HepG2 (cell line): ENCODE results near the gene IL1R1. TPM values are rescaled to one million over a fixed set of nuclear protein-coding genes. Genes with fewer than 3 reads are reported as not detected.

ENCODE experiments used
- DRAP1 ChIP-seq: IDR thresholded peaks from 2 replicates; pipeline ENCODE4 v1.6.1; 2016; ENCODE audit warnings: missing genetic modification reagents, missing compliant biosample characterization
- HNRNPL ChIP-seq: fragments of 200-400 bp; formaldehyde crosslinking; IDR thresholded peaks from 2 replicates; pipeline ENCODE4 v1.6.1; 2017; ENCODE audit warnings: mild to moderate bottlenecking, low read depth, low read length
- KMT2B ChIP-seq: IDR thresholded peaks from 2 replicates; pipeline ENCODE4 v1.6.1; 2016; ENCODE audit warnings: missing genetic modification reagents, missing compliant biosample characterization
- NFAT5 ChIP-seq: sonication (generic); formaldehyde crosslinking; IDR thresholded peaks from 2 replicates; pipeline ENCODE4 v1.4.0; 2020; ENCODE audit warnings: missing genetic modification reagents
- NFYC ChIP-seq: IDR thresholded peaks from 2 replicates; pipeline ENCODE4 v1.6.1; 2016; ENCODE audit warnings: missing genetic modification reagents, missing compliant biosample characterization
- RBFOX2 ChIP-seq: fragments of 200-400 bp; formaldehyde crosslinking; IDR thresholded peaks from 2 replicates; pipeline ENCODE4 v1.6.1; 2017; ENCODE audit warnings: low read depth, mild to moderate bottlenecking, low read length
- REXO4 ChIP-seq: sonication (generic); formaldehyde crosslinking; IDR thresholded peaks from 2 replicates; pipeline ENCODE4 v1.8.0; 2022; ENCODE audit warnings: missing genetic modification reagents, mild to moderate bottlenecking, borderline replicate concordance
- ZBTB21 ChIP-seq: sonication (generic); formaldehyde crosslinking; IDR thresholded peaks from 2 replicates; pipeline ENCODE4 v1.4.0; 2020; ENCODE audit warnings: missing genetic modification reagents
- ZNF800 ChIP-seq: sonication (generic); formaldehyde crosslinking; IDR thresholded peaks from 2 replicates; pipeline ENCODE4 v1.4.0; 2020; ENCODE audit warnings: missing genetic modification reagents
- polyA plus RNA-seq, 8 experiments: library from polyadenylated mRNA; depleted of rRNA in 3 of 8; stranded (reverse) in 7 of 8; unstranded in 1 of 8; fragments of >200 nt; fragmentation: Illumina TruSeq in 4 of 8; extraction: Trizol in 4 of 8; gene quantifications; 2 replicates each; pipeline versions ENCODE4 v1.2.1 to v1.2.3, GENCODE V29; 2011 to 2016; ENCODE audit warnings: low read depth in 4 of 8, missing spikeins in 1 of 8, mixed read lengths in 1 of 8; ENCODE audit not compliant: insufficient read depth in 1 of 8
- total RNA-seq, 5 experiments: library from RNA; depleted of rRNA; stranded (reverse); fragments of >200 nt; fragmentation: Illumina TruSeq; extraction: Trizol; gene quantifications; 2 replicates each; pipeline ENCODE4 v1.2.3, GENCODE V29; 2016; ENCODE audit warnings: low read depth in 1 of 5
- TF ChIP-seq, protein P1 (sequence below): sonication (generic); formaldehyde crosslinking; IDR thresholded peaks from 2 replicates; pipeline ENCODE4 v1.4.0; 2020; ENCODE audit warnings: mild to moderate bottlenecking, missing genetic modification reagents
- TF ChIP-seq, protein P2 (sequence below): sonication (generic); formaldehyde crosslinking; IDR thresholded peaks from 2 replicates; pipeline ENCODE4 v1.4.0; 2020; ENCODE audit warnings: missing genetic modification reagents
- TF ChIP-seq, protein P3 (sequence below): sonication (generic); formaldehyde crosslinking; IDR thresholded peaks from 2 replicates; pipeline ENCODE4 v1.9.0; 2022; ENCODE audit warnings: low read depth, missing genetic modification reagents

Gene IL1R1
- total and polyA plus RNA-seq, 2 of the 13 experiments (the other 11 are each of a cell fraction or from before 2014, with no cell fraction given), result 38.0 to 93.1 TPM

DNA sequence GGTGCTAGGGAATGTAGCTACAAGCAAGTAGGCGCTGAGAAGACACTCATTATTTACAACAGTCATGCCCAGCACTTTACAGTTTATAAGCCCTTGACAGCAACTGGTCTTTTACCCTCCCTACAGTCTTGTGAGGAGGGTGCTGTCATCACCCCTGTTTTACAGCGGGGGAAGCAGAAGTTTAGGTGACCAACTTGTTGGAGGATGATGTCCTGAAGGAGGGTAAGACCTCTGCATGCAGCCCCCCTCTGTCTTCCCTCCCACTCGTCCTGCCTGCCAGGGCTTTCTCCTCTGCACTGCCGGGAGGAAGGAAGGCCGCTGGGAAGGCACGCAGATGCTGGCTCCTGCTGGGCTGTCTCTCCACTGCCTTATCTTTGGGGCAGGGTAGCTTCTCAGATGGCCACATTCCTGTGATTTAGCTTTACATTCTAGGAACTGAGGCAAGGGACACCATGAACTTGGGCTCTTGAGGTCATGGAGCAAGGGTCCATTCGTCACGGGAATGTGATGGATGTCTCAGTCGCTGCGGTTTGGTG lies 972 bp downstream of the IL1R1 start (continued):
- TF ChIP-seq NFAT5 (CRISPR knock-in tag), result no peak
- TF ChIP-seq, protein P1, sequence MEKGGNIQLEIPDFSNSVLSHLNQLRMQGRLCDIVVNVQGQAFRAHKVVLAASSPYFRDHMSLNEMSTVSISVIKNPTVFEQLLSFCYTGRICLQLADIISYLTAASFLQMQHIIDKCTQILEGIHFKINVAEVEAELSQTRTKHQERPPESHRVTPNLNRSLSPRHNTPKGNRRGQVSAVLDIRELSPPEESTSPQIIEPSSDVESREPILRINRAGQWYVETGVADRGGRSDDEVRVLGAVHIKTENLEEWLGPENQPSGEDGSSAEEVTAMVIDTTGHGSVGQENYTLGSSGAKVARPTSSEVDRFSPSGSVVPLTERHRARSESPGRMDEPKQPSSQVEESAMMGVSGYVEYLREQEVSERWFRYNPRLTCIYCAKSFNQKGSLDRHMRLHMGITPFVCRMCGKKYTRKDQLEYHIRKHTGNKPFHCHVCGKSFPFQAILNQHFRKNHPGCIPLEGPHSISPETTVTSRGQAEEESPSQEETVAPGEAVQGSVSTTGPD (CRISPR knock-in tag), result no peak
- peak; percentile 12; the same call in 1 of the 2 replicates for TF ChIP-seq RBFOX2
- TF ChIP-seq HNRNPL, result no peak
- TF ChIP-seq NFYC, result no peak
- 0 out of 2 replicates have a peak, but pooled peaks have one; percentile 3 for TF ChIP-seq KMT2B (CRISPR knock-in tag)
- TF ChIP-seq, protein P2, sequence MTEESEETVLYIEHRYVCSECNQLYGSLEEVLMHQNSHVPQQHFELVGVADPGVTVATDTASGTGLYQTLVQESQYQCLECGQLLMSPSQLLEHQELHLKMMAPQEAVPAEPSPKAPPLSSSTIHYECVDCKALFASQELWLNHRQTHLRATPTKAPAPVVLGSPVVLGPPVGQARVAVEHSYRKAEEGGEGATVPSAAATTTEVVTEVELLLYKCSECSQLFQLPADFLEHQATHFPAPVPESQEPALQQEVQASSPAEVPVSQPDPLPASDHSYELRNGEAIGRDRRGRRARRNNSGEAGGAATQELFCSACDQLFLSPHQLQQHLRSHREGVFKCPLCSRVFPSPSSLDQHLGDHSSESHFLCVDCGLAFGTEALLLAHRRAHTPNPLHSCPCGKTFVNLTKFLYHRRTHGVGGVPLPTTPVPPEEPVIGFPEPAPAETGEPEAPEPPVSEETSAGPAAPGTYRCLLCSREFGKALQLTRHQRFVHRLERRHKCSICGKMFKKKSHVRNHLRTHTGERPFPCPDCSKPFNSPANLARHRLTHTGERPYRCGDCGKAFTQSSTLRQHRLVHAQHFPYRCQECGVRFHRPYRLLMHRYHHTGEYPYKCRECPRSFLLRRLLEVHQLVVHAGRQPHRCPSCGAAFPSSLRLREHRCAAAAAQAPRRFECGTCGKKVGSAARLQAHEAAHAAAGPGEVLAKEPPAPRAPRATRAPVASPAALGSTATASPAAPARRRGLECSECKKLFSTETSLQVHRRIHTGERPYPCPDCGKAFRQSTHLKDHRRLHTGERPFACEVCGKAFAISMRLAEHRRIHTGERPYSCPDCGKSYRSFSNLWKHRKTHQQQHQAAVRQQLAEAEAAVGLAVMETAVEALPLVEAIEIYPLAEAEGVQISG (CRISPR knock-in tag), result 0 out of 2 replicates have a peak, but pooled peaks have one; percentile 29
- TF ChIP-seq, protein P3, sequence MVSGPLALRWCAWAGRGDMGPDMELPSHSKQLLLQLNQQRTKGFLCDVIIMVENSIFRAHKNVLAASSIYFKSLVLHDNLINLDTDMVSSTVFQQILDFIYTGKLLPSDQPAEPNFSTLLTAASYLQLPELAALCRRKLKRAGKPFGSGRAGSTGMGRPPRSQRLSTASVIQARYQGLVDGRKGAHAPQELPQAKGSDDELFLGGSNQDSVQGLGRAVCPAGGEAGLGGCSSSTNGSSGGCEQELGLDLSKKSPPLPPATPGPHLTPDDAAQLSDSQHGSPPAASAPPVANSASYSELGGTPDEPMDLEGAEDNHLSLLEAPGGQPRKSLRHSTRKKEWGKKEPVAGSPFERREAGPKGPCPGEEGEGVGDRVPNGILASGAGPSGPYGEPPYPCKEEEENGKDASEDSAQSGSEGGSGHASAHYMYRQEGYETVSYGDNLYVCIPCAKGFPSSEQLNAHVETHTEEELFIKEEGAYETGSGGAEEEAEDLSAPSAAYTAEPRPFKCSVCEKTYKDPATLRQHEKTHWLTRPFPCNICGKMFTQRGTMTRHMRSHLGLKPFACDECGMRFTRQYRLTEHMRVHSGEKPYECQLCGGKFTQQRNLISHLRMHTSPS (CRISPR knock-in tag), result no peak
- peak; percentile 24; the same call in 1 of the 2 replicates for TF ChIP-seq REXO4
- 0 out of 2 replicates have a peak, but pooled peaks have one; percentile 16 for TF ChIP-seq DRAP1 (CRISPR knock-in tag)
- TF ChIP-seq ZBTB21, result 0 out of 2 replicates have a peak, but pooled peaks have one; percentile 10
- 0 out of 2 replicates have a peak, but pooled peaks have one; percentile 5 for TF ChIP-seq ZNF800 (CRISPR knock-in tag)
